ENCODE results near the gene SCAMP2.

GRCh38 chr15:74801311-74801997 lies 71.7 kb downstream of the SCAMP2 start:
- TF ChIP-seq CTCF (IDR thresholded peaks at IDR 0.05) (no peak), ZSCAN18 (CRISPR knock-in tag; IDR thresholded peaks at IDR 0.05) (no peak), ZNF138 (CRISPR knock-in tag; conservative IDR thresholded peaks at IDR 0.05) (no peak), SP1 (CRISPR knock-in tag; conservative IDR thresholded peaks at IDR 0.05) (no peak), HMGA2 (CRISPR knock-in tag; IDR thresholded peaks at IDR 0.05) (no peak), NR3C1 (CRISPR knock-in tag; conservative IDR thresholded peaks at IDR 0.05; ENCODE audit: low read depth) (no peak)
- TF ChIP-seq, protein P1, sequence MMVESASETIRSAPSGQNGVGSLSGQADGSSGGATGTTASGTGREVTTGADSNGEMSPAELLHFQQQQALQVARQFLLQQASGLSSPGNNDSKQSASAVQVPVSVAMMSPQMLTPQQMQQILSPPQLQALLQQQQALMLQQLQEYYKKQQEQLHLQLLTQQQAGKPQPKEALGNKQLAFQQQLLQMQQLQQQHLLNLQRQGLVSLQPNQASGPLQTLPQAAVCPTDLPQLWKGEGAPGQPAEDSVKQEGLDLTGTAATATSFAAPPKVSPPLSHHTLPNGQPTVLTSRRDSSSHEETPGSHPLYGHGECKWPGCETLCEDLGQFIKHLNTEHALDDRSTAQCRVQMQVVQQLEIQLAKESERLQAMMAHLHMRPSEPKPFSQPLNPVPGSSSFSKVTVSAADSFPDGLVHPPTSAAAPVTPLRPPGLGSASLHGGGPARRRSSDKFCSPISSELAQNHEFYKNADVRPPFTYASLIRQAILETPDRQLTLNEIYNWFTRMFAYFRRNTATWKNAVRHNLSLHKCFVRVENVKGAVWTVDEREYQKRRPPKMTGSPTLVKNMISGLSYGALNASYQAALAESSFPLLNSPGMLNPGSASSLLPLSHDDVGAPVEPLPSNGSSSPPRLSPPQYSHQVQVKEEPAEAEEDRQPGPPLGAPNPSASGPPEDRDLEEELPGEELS (CRISPR knock-in tag; IDR thresholded peaks at IDR 0.05): no peak

All from WTC11 (cell line).